ENCODE measurements around the gene RETREG1. TPM values are rescaled to one million over a fixed set of nuclear protein-coding genes. Genes with fewer than 3 reads are reported as not detected.

RETREG1 gene
- total RNA-seq, 1 experiment from 2014 or later: 3.4 TPM

- H3K27me3 ChIP-seq (ENCODE audit: insufficient read depth, low read length): no peaks in the 10 kb centered on the region
- TF ChIP-seq CTCF (conservative IDR thresholded peaks at IDR 0.05): no peak
- H2BK15ac ChIP-seq (ENCODE audit: low read depth, low read length): no peak overlapping the region
- no peaks in the 10 kb centered on the region for H4K20me1 ChIP-seq (ENCODE audit: control insufficient read depth, insufficient read depth, insufficient read length)
- no peak overlapping the region for H3K18ac ChIP-seq (ENCODE audit: insufficient read length, low read depth, low read length)
- no peak for DNase-seq
- H3K14ac ChIP-seq (ENCODE audit: insufficient read depth, low read length): no peak overlapping the region
- Mint-ChIP-seq H3K9me3 (peaks cover 23 to 26% of the 10 kb centered on the region in 2 experiments), H3K27me3 (ENCODE audit: low read depth) (no peaks in the 10 kb centered on the region; the same call in 1 of the 2 replicates), H3K36me3 (ENCODE audit: insufficient read depth in 1 of 3, low read depth in 3 of 3) (peaks cover 5 to 24% (median 17%) of the 10 kb centered on the region in 3 experiments), H3K4me1 (no peaks in the 10 kb centered on the region), H3K4me3 (no peak overlapping the region), H3K27ac (no peak overlapping the region; a peak in 1 of 7 replicates)
- no peak overlapping the region for H3T11ph ChIP-seq (ENCODE audit: low read length)
- H3K23me2 ChIP-seq (ENCODE audit: insufficient read length, low read depth, low read length, poor library complexity, severe bottlenecking): no peaks in the 10 kb centered on the region
- H3K23ac ChIP-seq (ENCODE audit: insufficient read length, low read depth, low read length): no peak overlapping the region
- no peak overlapping the region for H2AFZ ChIP-seq (ENCODE audit: low read length)
- peaks cover 11% of the 10 kb centered on the region for H3K9me3 ChIP-seq (ENCODE audit: control insufficient read depth, low read depth, low read length)
- H2BK12ac ChIP-seq (ENCODE audit: insufficient read length, low read depth, low read length): no peak overlapping the region
- H4K5ac ChIP-seq (ENCODE audit: insufficient read length, low read depth, low read length): no peak overlapping the region
- no peak overlapping the region for H3K27ac ChIP-seq (ENCODE audit: insufficient read length, low read depth, low read length)
- H3K4ac ChIP-seq (ENCODE audit: low read depth, low read length): no peak overlapping the region
- no peak overlapping the region for H4K91ac ChIP-seq (ENCODE audit: insufficient read length, low read depth, low read length)
- H2AK5ac ChIP-seq (ENCODE audit: insufficient read length, low read length): no peak overlapping the region
- no peak overlapping the region for H3K4me2 ChIP-seq (ENCODE audit: insufficient read depth, insufficient read length, low read length)
- H2BK120ac ChIP-seq (ENCODE audit: low read depth, low read length, poor library complexity, severe bottlenecking): no peak overlapping the region
- no peaks in the 10 kb centered on the region for H3K79me1 ChIP-seq (ENCODE audit: insufficient read depth, low read depth, low read length, poor library complexity, severe bottlenecking)
- H3K4me1 ChIP-seq (ENCODE audit: insufficient read depth, low read length): no peaks in the 10 kb centered on the region
- no peak overlapping the region for H3K9ac ChIP-seq (ENCODE audit: extremely low read depth, insufficient read length, low read length)
- no peak overlapping the region for H4K8ac ChIP-seq (replicated peaks; ENCODE audit: insufficient read length, low read depth, low read length)
- H2BK20ac ChIP-seq (ENCODE audit: low read depth, low read length, poor library complexity, severe bottlenecking): no peak overlapping the region
- no peak overlapping the region for H3K56ac ChIP-seq (ENCODE audit: insufficient read length, low read depth, low read length)
- no CpG with 5 or more reads among the region's 2 CpGs for WGBS (ENCODE audit: extremely low coverage, insufficient read length, low lambda C conversion rate)
- no peak overlapping the region for H2BK5ac ChIP-seq (ENCODE audit: insufficient read length, low read length)
- no peaks in the 10 kb centered on the region for H3K79me2 ChIP-seq (ENCODE audit: insufficient read depth, low read length)
Observed at GRCh38 chr5:16497546-16497945, 119.3 kb downstream of the RETREG1 start.
